ENCODE data around the gene MCF2. TPM values are rescaled to one million over a fixed set of nuclear protein-coding genes. Genes with fewer than 3 reads are reported as not detected.

The MCF2 gene
- total and polyA plus RNA-seq, 7 experiments from 2014 or later = 0.43 to 2.0 (median 0.62) TPM; not detected in 2

Other genes with a start within 250 kb of the MCF2 start
- gene F9, start 177.4 kb downstream of the MCF2 start, total RNA-seq = not detected
- gene F9, start 177.4 kb downstream of the MCF2 start, polyA plus RNA-seq = not detected
- 10 to 100 TPM; 13.8 to 27.5 (median 22.6) TPM for gene ATP11C, start 224.9 kb upstream of the MCF2 start, total RNA-seq
- 1 to 10 TPM; 4.5 to 7.5 TPM for gene ATP11C, start 224.9 kb upstream of the MCF2 start, polyA plus RNA-seq

All from naive thymus-derived CD4-positive, alpha-beta T cell (primary cell).